ENCODE results near the gene RHCG.

DNA sequence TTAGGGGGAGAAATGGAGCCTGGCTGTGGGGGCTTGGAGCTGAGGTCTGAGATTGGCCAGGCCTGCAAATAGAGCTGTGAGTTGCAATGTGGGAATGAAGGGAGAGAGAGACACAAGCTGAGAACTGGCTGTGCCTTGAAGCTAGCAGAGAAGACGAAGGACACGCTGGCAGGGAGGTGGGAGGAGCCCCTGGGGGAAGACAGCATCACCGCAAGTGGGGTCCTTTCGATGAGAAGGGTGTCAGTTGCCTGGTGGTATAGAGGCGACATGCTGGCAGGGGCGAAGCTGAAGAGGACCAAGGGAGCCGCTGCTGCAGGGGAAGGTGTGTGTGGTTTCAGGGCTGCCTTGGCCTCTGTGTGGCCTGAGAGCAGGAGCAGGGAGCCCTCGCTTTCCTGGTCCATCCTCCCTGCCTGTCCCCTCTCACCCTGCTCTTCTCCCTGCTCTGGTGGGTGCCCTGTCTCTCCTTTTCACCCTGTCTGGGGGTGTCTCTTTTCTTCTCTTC is 5.5 kb downstream of the RHCG start:
- TF ChIP-seq TAF1 (IDR thresholded peaks at IDR 0.05; ENCODE audit: borderline replicate concordance, low read depth, low read length) (no peak), POLR2A (IDR thresholded peaks at IDR 0.05; ENCODE audit: low read depth, low read length) (no peak), POLR2AphosphoS5 (IDR thresholded peaks at IDR 0.05; ENCODE audit: low read depth, low read length) (no peak)

Data from GM12892 (cell line).